Tibial artery (tissue), 4 donors: ENCODE measurements around the gene NRSN2.
"Not testable (repeated sequence)": the region's sequence is repeated elsewhere in the genome, so short reads cannot be mapped to it uniquely, and the experiment has no call there.

Experiments used
- DNase-seq, 2 donors: peaks; one replicate each; pipeline ENCODE4 v3.0.0-alpha.2; 2019
- H3K27ac ChIP-seq, 2 donors: fragments of 200-600 bp; sonication (generic) in 1 of 2; 1 replicate in 1 of 2; 2 replicates in 1 of 2; pipeline ENCODE4 v1.5.1; 2018 to 2019; ENCODE audit warnings: mild to moderate bottlenecking in 1 of 2
- H3K27me3 ChIP-seq, 2 donors: fragments of 200-600 bp; sonication (generic) in 1 of 2; one replicate each; pipeline versions ENCODE4 v1.5.1 to v1.6.0; 2016 to 2019
- H3K36me3 ChIP-seq, 3 donors: fragments of 200-600 bp; sonication (generic) in 2 of 3; one replicate each; pipeline ENCODE4 v1.5.1; 2016 to 2019; ENCODE audit warnings: mild to moderate bottlenecking in 2 of 3
- H3K4me1 ChIP-seq, 4 donors: fragments of 200-600 bp; sonication (generic) in 2 of 4; 1 replicate in 3 of 4; 2 replicates in 1 of 4; pipeline ENCODE4 v1.5.1; 2016 to 2019
- H3K4me3 ChIP-seq, 2 donors: fragments of 200-600 bp; sonication (generic) in 1 of 2; 1 replicate in 1 of 2; 2 replicates in 1 of 2; pipeline ENCODE4 v1.5.1; 2018 to 2019; ENCODE audit warnings: mild to moderate bottlenecking in 2 of 2
- H3K9me3 ChIP-seq, 3 donors: fragments of 200-600 bp; sonication (generic) in 1 of 3; one replicate each; pipeline ENCODE4 v1.5.1; 2016 to 2019
- CTCF ChIP-seq, 2 experiments: fragments of 200-600 bp in 1 of 2; fragments of 450-650 bp in 1 of 2; IDR thresholded peaks; one replicate each; pipeline ENCODE4 v1.5.1; 2017 to 2019; ENCODE audit warnings: antibody characterized with exemption in 2 of 2, mild to moderate bottlenecking in 1 of 2, moderate library complexity in 1 of 2
- intact Hi-C: fragments of 100-400 bp; cut with DNase I; formaldehyde crosslinking; loops from one replicate; pipeline ENCODE4 v1.15.0; 2023; ENCODE audit warnings: low total_unique reads

NRSN2 gene

DNA sequence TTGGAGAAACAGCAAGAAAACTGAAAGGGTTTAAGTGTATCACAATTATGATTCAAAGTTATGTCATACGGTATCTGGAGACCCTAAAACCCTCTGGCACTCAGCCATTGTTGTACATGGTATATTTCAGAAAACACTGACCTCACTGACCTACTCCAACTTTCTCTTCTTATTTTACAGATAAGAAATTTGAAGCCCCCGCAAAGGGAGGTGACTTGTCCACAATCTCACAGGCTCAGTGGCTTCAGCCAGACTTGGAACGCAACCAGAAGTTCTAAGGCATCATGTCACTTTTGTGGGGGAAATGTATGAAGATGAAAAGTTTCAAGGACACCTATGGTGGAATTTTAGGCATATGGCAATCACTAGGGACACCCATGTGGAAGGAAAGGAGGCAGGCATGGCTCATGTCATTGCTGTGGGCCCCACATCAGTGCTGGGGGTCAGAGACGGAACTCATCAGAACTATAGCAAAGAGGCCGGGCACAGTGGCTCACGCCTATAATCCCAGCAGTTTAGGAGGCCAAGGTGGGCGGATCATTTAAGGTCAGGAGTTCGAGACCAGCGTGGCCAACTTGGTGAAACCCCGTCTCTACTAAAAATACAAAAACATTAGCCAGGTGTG is 28.5 kb downstream of the NRSN2 start:
- Histone ChIP-seq H3K36me3 (no peaks in the 10 kb centered on the region), H3K27me3 (no peaks in the 10 kb centered on the region), H3K4me3 (no peak overlapping the region), H3K4me1 (peaks cover 0 to 9% (median 0%) of the 10 kb centered on the region in 4 donors), H3K9me3 (no peaks in the 10 kb centered on the region), H3K27ac (no peak overlapping the region)
- intact Hi-C loops = loop anchor here (1.0 kb wide), 1 partner anchor 14 kb away; no protein-coding TSS in a partner anchor
- no peak for TF ChIP-seq CTCF (IDR thresholded peaks at IDR 0.05)
- no peak for DNase-seq

GRCh38 chr20:376089-376488 is 29.2 kb downstream of the NRSN2 start:
- H3K36me3 ChIP-seq = no peaks in the 10 kb centered on the region
- no peak for TF ChIP-seq CTCF (IDR thresholded peaks at IDR 0.05)

DNA sequence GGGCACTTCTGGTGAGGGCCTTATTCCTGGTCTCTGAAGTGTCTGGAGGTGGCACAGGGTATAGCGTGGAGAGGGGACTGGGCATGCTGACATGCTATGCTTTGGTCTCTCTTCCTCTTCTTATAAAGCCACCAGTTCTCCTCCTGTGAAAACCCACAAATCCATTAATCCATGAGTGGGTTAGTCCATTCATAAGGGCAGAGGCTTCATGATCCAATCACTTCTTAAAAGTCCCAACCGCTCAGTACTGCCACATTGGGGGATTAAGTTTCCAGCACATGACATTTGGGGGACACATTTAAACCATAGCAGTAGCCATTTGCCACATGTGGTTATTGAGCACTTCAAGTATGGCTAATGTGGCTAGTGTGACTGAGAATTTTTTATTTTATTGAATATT is 29.8 kb downstream of the NRSN2 start:
- TF ChIP-seq CTCF (IDR thresholded peaks at IDR 0.05) = no peak
- H3K4me3 ChIP-seq = no peak overlapping the region
- no peak overlapping the region for H3K27ac ChIP-seq
- no peak for DNase-seq
- H3K9me3 ChIP-seq = no peaks in the 10 kb centered on the region
- intact Hi-C loops = no loop called here
- no peaks in the 10 kb centered on the region for H3K27me3 ChIP-seq
- no peaks in the 10 kb centered on the region for H3K36me3 ChIP-seq
- peaks cover 0 to 15% (median 8%) of the 10 kb centered on the region in 4 donors for H3K4me1 ChIP-seq

More at GRCh38 chr20:376089-376488, 29.2 kb downstream of the NRSN2 start:
- intact Hi-C loops = no loop called here
- Histone ChIP-seq H3K27ac (no peak overlapping the region), H3K27me3 (no peaks in the 10 kb centered on the region), H3K9me3 (no peaks in the 10 kb centered on the region), H3K4me1 (peaks cover 0 to 13% (median 3%) of the 10 kb centered on the region in 4 donors), H3K4me3 (no peak overlapping the region)
- no peak for DNase-seq

DNA sequence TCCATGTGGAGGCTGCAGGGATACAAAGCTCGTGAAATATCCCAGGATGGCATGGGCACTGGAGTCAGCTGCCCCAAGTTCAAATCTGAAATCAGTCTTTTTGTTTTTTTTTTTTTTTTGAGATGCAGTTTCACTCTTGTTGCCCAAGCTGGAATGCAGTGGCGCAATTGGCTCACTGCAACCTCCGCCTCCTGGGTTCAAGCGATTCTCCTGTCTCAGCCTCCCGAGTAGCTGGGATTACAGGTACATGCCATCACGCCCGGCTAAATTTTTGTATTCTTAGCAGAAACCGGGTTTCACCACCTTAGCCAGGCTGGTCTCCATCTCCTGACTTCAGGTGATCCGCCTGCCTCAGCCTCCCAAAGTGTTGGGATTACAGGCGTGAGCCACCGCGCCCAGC is 30.7 kb downstream of the NRSN2 start:
- peaks cover 0 to 18% (median 11%) of the 10 kb centered on the region in 4 donors for H3K4me1 ChIP-seq
- DNase-seq, H3K4me3 ChIP-seq, H3K27me3 ChIP-seq, H3K27ac ChIP-seq, intact Hi-C loops, H3K9me3 ChIP-seq, H3K36me3 ChIP-seq: not testable (repeated sequence)

- H3K9me3 ChIP-seq = no peaks in the 10 kb centered on the region
- H3K4me3 ChIP-seq = no peak overlapping the region
- no peaks in the 10 kb centered on the region for H3K27me3 ChIP-seq
- peaks cover 0 to 18% (median 11%) of the 10 kb centered on the region in 4 donors for H3K4me1 ChIP-seq
- intact Hi-C loops = no loop called here
- TF ChIP-seq CTCF (IDR thresholded peaks at IDR 0.05) = no peak
- H3K36me3 ChIP-seq = no peaks in the 10 kb centered on the region
- no peak overlapping the region for H3K27ac ChIP-seq
- no peak for DNase-seq
These were observed 32.0 kb downstream of the NRSN2 start for GRCh38 chr20:378961-379336.

DNA sequence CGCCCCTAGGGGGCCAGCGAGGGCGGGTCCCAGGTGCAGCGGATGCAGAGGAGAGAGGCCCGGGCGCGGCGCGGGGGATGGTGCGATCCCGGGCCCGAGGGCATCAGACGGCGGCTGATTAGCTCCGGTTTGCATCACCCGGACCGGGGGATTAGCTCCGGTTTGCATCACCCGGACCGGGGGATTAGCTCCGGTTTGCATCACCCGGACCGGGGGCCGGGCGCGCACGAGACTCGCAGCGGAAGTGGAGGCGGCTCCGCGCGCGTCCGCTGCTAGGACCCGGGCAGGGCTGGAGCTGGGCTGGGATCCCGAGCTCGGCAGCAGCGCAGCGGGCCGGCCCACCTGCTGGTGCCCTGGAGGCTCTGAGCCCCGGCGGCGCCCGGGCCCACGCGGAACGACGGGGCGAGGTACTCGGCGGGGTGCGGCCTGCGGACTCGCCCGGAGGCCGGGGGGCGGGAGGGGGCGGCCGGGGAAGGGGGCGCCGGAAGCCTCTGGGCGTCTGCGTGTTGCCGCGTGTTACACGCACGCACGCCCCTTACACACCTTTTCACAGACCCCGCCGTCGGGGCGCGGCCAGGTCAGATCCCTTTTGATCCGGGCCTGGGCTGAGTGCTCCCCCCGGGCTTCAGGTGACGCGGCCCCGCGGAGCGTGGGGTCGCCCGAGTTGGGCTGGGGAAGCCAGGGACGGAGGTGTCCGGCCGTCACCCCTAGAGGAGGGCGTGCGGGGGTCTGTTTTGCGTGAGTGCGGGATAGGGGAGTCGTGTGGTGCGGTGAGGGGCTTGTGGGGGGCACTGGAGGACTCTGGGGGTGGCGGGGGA is 34.1 kb downstream of the NRSN2 start:
- intact Hi-C loops = no loop called here
- Histone ChIP-seq H3K27ac (peak overlapping the region in 1 of 2 donors; percentile 46), H3K4me1 (peaks cover 0 to 18% (median 11%) of the 10 kb centered on the region in 4 donors), H3K27me3 (no peaks in the 10 kb centered on the region), H3K4me3 (peak overlapping the region; percentile 44 to 68), H3K36me3 (no peaks in the 10 kb centered on the region), H3K9me3 (no peaks in the 10 kb centered on the region)
- no peak for TF ChIP-seq CTCF (IDR thresholded peaks at IDR 0.05)
- DNase-seq = peak in 1 of 2 donors; percentile 41
